ENCODE results near the gene FERMT2. TPM values are rescaled to one million over a fixed set of nuclear protein-coding genes. Genes with fewer than 3 reads are reported as not detected.

FERMT2 gene
- total RNA-seq, 1 donor from 2014 or later = 86.0 TPM

GRCh38 chr14:52833891-52834290 is 117.0 kb downstream of the FERMT2 start:
- Histone ChIP-seq H3K4me3 (no peak overlapping the region), H3K27me3 (ENCODE audit: low read depth) (no peaks in the 10 kb centered on the region), H3K4me1 (no peaks in the 10 kb centered on the region), H3K36me3 (no peaks in the 10 kb centered on the region), H3K9me3 (no peaks in the 10 kb centered on the region), H3K27ac (no peak overlapping the region)
- intact Hi-C loops (cut with DNase I) = no loop called here
- DNase-seq (no peak), ATAC-seq (no peak)
- TF ChIP-seq, protein P1, sequence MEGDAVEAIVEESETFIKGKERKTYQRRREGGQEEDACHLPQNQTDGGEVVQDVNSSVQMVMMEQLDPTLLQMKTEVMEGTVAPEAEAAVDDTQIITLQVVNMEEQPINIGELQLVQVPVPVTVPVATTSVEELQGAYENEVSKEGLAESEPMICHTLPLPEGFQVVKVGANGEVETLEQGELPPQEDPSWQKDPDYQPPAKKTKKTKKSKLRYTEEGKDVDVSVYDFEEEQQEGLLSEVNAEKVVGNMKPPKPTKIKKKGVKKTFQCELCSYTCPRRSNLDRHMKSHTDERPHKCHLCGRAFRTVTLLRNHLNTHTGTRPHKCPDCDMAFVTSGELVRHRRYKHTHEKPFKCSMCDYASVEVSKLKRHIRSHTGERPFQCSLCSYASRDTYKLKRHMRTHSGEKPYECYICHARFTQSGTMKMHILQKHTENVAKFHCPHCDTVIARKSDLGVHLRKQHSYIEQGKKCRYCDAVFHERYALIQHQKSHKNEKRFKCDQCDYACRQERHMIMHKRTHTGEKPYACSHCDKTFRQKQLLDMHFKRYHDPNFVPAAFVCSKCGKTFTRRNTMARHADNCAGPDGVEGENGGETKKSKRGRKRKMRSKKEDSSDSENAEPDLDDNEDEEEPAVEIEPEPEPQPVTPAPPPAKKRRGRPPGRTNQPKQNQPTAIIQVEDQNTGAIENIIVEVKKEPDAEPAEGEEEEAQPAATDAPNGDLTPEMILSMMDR (IDR thresholded peaks at IDR 0.05) = no peak

GRCh38 chr14:52829527-52830185 is 121.2 kb downstream of the FERMT2 start:
- ATAC-seq (no peak), DNase-seq (no peak)
- intact Hi-C loops (cut with DNase I) = loop anchor here (10.0 kb wide), 2 partner anchors 135 to 225 kb away; no protein-coding TSS in a partner anchor
- no peak overlapping the region for H3K27ac ChIP-seq
- H3K4me3 ChIP-seq = no peak overlapping the region
- no peaks in the 10 kb centered on the region for H3K4me1 ChIP-seq
- H3K36me3 ChIP-seq = no peaks in the 10 kb centered on the region
- H3K27me3 ChIP-seq (ENCODE audit: low read depth) = no peaks in the 10 kb centered on the region
- no peaks in the 10 kb centered on the region for H3K9me3 ChIP-seq
- TF ChIP-seq, protein P1 (IDR thresholded peaks at IDR 0.05) = no peak

DNA sequence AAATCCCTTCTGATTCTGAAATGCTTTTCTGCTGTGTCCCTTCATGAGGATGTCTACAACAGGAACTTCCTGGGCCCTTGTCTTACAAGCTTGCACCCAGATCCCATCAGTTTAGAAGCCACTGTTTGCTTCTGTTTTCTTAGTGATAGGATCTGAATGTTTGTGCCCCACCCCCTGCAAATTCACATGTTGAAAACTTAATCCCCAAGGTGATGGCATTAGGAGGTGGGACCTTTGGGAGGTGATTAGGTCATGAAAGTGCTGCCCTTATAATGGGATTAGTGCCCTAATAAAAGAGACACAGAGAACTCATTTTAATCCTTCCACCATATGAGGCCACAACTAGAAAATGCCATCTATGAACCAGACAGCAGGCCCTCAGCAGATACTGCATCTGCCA is 123.4 kb downstream of the FERMT2 start:
- intact Hi-C loops (cut with DNase I) = loop anchor here (10.0 kb wide), 2 partner anchors 137 to 227 kb away; no protein-coding TSS in a partner anchor
- DNase-seq = no peak
- TF ChIP-seq, protein P1 (IDR thresholded peaks at IDR 0.05) = no peak
- no peaks in the 10 kb centered on the region for H3K36me3 ChIP-seq
- H3K27ac ChIP-seq = no peak overlapping the region
- no peaks in the 10 kb centered on the region for H3K9me3 ChIP-seq
- no peaks in the 10 kb centered on the region for H3K4me1 ChIP-seq
- H3K4me3 ChIP-seq = no peak overlapping the region
- H3K27me3 ChIP-seq (ENCODE audit: low read depth) = no peaks in the 10 kb centered on the region
- no peak for ATAC-seq

GRCh38 chr14:52825085-52825484 is 125.8 kb downstream of the FERMT2 start:
- DNase-seq (no peak), ATAC-seq (no peak)
- Histone ChIP-seq H3K36me3 (no peaks in the 10 kb centered on the region), H3K9me3 (no peaks in the 10 kb centered on the region), H3K27ac (no peak overlapping the region), H3K4me1 (no peaks in the 10 kb centered on the region), H3K4me3 (no peak overlapping the region), H3K27me3 (ENCODE audit: low read depth) (no peaks in the 10 kb centered on the region)
- intact Hi-C loops (cut with DNase I) = loop anchor here (10.0 kb wide), 2 partner anchors 140 to 230 kb away; no protein-coding TSS in a partner anchor
- TF ChIP-seq, protein P1 (IDR thresholded peaks at IDR 0.05) = no peak

GRCh38 chr14:52824462-52824861 is 126.4 kb downstream of the FERMT2 start:
- intact Hi-C loops (cut with DNase I) = loop anchor here (10.0 kb wide), 2 partner anchors 140 to 230 kb away; no protein-coding TSS in a partner anchor
- TF ChIP-seq, protein P1 (IDR thresholded peaks at IDR 0.05) = no peak
- ATAC-seq = no peak
- Histone ChIP-seq H3K9me3 (no peaks in the 10 kb centered on the region), H3K27ac (no peak overlapping the region), H3K27me3 (ENCODE audit: low read depth) (no peaks in the 10 kb centered on the region), H3K4me3 (no peak overlapping the region), H3K4me1 (no peaks in the 10 kb centered on the region), H3K36me3 (no peaks in the 10 kb centered on the region)
- no peak for DNase-seq
